Left renal pelvis (tissue), 4 donors: Measurements from ENCODE around the gene EIF3I. TPM values are rescaled to one million over a fixed set of nuclear protein-coding genes. Genes with fewer than 3 reads are reported as not detected.

Experiments
- DNase-seq, 4 donors: peaks; one replicate each; pipeline ENCODE4 v3.0.0-alpha.2; 2013; ENCODE audit warnings: low read depth in 4 of 4, low spot score in 3 of 4
- polyA plus RNA-seq, 4 donors: library from polyadenylated mRNA; unstranded; fragments of 120-200 nt; gene quantifications; one replicate each; pipeline ENCODE4 v1.2.1, GENCODE V29; 2013; ENCODE audit not compliant: insufficient read length in 4 of 4

EIF3I gene
- polyA plus RNA-seq, 4 donors: 155 to 187 (median 164) TPM

DNA sequence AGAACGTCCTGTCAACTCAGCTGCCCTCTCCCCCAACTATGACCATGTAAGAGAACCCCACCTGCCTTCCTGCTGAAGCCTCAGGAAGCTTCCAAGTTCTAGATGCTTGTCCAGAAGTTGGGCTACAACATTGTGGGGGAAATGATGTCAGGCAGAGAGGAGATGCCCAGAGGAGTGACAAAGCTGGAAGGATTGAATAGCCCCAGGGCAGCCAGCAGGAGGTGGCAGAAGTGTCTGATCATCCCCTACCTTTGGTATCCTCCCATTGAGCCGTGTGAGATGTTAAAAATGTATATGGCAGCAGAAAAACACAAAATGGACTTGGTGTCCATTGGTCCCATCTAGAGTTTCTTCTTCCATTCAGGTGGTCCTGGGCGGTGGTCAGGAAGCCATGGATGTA lies 6.6 kb downstream of the EIF3I start:
- no peak for DNase-seq

GRCh38 chr1:32231843-32232432 lies 9.7 kb downstream of the EIF3I start:
- DNase-seq: no peak

DNA sequence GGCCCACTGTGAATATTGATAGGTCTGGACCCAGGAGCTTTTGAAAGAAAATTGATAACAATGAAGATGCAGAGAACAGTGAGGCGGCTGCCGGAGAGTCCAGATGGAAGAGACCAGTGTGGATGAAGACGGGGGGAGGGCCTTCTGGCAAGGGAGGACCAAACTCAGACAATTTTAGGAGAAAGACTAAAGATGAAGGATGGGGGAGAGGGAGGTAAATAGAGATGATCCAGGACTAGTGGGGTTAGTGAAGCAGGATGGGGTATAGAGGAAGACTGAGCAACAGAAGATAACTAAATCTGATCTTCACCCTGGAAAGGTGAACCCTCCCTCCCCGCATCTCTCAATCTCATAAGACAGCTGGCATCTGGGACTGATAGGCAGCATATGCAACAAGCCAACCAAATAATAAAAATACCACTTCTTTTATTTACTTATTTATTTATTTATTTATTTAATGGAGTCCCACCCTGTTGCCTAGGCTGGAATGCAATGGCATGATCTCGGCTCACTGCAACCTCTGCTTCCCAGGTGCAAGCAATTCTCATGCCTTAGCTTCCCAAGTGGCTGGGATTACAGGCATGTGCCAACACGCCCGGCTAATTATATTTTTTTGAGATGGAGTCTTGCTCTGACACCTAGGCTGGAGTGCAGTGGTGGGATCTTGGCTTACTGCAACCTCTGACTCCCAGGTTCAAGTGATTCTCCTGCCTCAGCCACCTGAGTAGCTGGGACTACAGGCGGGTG lies 10.5 kb downstream of the EIF3I start:
- no peak for DNase-seq

DNA sequence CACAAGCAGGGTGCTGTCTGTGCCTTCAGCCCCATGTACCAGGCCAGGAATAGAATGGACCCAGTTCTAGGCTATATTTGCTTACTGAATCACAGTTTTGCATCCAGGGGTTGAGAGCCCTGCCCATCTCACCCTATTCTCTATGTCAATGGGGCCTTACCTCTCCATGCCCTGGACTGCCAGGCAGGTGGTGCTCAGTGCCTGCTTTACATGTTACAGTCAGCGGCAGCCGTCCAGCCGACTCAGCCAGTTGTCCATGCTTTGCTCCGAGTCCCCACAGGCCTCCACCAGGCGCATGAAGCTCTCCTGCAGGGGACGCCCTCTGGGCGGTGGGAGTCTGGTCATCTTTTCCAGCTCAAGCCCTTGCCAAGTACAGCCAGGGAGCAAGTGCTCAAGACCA lies 12.6 kb downstream of the EIF3I start:
- DNase-seq: no peak

DNA sequence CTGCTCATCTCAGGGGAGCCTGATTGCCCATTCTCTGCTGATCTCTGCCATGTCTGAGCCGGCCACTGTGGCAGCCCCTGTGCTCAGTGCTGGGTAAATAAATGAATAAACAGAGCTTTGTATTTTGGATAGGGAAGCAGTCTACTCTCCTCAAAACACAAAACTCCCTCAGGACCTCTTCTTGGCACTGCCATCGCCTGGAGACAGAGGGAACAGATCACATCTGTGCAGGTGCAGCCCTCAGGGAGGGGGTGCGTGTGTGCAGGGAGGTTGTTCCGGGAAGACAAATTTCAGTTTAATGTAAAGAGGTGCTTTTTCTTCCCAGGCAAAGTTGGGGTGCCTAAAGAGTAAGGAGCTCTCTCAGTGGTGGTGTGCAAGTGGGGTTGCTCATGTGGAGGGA lies 17.1 kb downstream of the EIF3I start:
- DNase-seq: no peak

DNA sequence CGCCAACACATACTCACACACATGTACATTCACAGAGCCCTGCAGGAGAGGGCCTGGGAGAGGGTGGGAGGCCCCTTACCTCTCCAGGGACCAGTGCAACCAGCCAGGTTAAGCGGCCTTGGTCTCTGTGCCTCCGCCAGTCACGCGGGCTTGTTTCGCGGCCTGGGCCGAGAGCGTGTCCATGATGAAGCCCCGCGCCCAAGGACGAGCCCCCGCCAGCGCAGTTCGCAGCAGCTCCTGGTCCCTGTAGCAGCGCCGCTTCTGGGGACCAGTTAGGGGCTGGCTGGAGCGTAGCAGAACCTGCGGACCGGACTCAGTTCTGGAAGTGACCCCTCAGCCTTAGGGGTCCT lies 17.6 kb downstream of the EIF3I start:
- DNase-seq: no peak

- no peak for DNase-seq
Measured at GRCh38 chr1:32240140-32240951, 18.1 kb downstream of the EIF3I start.

DNA sequence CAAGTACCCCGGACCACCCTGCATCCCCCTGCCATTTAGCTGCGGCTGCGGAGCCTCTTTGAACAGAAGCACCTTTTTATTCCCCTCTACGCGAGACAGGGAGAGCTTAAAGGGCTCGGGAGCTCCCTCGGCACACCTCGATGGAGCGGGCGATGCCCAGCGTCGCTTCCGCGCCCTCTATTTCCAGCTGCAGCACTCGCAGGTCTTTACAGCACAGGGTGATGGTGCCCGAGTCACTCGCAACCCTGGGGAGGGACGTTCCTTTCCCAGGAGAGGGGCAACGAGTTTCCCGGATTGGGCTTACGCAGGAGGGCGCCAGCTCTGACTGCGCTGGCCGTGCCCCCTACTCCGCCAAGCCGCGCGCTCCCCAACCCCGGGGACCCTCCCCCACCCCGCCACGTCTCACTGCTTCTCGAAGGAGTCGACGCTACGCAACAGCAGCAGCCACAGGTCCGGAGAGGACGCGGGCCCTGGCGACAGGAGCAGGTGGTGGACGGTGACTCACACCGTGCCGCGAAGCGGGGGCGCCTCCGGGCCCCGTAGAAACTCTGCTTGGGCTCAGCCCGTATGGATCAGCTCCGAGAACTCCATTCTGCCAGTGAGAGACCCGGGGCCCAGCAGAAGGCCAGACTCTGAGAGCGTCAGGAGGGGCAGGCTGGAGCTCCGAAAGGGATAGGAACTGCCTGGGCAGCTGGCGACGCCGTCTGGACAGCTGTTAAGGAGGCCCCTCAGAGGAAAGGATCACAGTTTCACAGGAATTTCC lies 19.0 kb downstream of the EIF3I start:
- no peak for DNase-seq

DNA sequence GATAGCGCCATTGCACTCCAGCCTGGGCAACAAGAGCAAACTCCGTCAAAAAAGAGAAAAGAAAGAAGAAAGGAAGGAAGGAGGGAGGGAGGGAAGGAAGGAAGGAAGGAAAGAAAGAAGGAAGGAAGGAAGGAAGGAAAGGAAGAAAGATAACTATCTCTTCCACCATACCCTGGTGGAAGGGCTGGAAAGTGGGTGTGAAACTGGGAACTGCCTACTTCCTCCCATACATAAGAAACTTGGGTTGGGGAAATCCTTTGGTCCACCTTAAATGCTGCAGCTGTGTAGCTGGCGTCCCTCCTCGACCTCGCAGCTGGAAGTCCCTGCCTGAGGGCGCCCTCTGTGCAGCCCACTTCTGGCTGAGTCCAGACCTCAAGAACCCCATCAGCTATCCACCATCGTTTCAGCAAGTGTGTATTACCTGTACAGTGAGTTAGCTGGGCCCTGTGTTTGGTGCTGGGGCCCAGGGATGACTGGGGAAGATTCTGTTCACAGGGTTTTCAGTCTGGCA lies 20.2 kb downstream of the EIF3I start:
- DNase-seq: no peak

DNA sequence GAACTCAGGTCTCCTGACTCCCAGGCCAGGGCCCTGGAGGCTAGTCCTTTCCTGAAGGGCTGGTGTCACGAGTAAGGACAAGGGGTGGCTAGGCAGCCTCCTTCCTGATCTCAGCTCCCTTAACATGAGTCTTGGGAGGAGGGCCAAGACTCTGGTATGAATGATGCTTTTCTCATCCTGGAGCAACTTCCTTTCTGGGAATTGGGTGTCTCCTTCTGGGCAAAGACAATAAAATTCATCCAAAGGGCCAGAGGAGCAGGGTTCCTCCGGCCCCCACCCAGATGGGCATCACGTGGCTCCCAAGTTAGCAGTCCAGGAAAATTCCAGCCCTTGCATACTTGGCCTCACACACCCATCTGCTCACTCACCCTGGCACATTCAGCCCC lies 24.7 kb downstream of the EIF3I start, which contains the start of gene FAM167B:
TSS of gene FAM167B (plus strand) at position 335 of the 386 bp plus-strand sequence. CDS start 200 bp downstream, outside the sequence.
- no peak for DNase-seq

GRCh38 chr1:32247452-32247851 lies 25.2 kb downstream of the EIF3I start:
- DNase-seq: no peak

DNA sequence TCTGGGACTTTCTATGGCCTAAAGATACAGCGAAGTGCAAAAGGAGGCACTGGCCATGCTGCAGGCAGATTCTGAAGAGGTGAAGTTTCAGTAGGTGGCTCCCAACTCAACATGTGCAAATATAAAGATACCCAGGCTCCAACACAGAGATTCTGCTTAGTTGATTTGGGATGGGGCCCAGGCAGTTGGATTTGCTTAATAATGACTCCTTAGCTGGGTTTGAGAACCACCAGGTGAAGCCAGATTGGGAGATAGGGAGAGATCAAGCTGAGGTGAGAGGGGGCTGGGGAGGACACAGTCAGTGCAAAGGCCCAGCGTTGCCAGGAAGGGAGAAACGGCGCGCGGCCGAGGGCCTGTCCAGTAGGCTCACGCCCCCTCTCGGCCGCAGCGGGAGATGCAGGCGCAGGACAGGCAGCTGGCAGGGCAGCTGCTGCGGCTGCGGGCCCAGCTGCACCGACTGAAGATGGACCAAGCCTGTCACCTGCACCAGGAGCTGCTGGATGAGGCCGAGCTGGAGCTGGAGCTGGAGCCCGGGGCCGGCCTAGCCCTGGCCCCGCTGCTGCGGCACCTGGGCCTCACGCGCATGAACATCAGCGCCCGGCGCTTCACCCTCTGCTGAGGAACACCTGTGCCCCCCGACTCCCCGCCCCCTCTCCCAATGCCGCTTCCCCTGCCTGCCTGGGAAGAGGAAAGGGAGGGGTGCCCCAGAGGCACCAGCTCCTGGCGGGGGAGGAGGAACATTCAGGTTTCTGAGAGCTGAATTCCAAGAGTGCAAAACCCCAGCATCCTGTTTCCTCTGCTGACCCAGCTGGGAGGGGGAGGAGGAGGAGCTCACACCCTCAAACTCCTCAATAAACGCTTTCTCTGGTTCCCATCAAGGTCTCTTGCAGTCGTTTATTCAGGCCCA lies 26.0 kb downstream of the EIF3I start:
- no peak for DNase-seq

DNA sequence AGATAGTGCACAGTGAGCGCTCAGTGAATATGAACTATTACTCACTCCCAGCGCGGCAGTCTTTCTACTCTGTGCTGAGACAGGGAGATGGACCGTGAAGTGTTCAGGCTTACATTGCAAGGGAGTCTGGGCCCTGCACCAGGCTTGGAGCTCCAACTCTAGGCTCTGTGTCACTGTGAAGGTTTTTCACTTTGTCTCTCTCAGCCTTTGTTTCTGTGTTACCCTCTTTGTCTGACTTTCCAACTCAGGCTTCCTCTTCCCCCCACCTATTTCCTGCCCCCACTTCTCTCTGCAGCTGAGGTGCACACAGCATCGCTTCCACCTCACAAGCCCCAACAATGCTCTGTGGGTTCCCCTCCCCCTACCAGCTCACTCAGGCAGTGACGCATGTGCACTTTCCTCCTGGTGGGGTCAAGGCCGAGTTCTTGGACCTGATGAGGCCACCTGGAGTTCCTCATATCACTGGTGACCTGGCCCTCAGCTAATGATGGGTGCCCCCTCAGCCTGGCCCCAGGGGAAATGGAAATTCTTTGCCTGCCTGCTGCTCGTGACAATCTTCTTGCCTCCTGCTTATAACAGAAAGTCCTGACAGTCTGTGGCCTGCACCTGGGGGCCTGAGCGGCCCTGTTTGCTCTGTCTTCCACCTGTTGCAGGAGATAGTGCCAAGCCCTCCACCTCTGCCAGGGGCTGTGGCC lies 27.8 kb downstream of the EIF3I start:
- no peak for DNase-seq

DNA sequence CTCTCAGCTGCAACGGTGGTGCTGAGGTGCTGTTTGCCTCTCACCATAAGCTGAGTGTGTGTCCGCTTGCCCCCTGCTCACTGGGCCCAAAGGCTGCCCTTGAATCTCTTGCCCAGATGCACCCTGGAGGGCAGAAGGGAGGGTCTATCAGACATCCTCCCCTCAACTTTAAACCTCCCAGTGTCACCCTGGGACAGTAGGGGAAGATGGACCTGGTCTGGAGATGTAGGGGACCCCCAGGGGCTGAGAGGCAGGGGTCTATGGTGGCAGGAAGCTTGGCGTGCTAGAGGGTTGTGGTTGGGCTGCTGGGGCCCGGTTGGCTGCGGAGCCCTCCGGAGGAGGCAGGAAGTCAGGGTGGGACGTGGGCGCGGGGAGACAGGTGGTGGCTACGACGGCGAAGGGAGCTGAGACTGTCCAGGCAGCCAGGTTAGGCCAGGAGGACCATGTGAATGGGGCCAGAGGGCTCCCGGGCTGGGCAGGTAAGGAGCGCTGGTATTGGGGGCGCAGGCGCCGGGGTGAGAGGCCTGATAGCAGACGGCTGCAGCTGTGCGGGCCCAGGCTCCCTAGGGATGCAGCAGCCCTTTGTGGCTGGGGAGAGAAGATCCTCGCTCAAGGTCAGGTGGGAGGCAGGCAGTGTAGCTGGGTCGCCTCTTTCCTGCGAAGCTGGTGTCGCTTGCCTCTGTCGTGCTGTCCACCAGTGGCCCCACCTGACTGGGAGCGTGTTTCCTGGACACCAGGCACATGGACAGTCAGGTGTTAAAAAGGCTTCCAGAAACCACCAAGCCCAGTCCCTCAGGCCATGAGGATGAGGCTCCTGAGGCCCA lies 28.9 kb downstream of the EIF3I start, which contains the start of gene LCK:
TSS of gene LCK (plus strand) at position 373 of the 824 bp plus-strand sequence. CDS start 23,065 bp downstream, outside the sequence.
- DNase-seq: no peak

DNA sequence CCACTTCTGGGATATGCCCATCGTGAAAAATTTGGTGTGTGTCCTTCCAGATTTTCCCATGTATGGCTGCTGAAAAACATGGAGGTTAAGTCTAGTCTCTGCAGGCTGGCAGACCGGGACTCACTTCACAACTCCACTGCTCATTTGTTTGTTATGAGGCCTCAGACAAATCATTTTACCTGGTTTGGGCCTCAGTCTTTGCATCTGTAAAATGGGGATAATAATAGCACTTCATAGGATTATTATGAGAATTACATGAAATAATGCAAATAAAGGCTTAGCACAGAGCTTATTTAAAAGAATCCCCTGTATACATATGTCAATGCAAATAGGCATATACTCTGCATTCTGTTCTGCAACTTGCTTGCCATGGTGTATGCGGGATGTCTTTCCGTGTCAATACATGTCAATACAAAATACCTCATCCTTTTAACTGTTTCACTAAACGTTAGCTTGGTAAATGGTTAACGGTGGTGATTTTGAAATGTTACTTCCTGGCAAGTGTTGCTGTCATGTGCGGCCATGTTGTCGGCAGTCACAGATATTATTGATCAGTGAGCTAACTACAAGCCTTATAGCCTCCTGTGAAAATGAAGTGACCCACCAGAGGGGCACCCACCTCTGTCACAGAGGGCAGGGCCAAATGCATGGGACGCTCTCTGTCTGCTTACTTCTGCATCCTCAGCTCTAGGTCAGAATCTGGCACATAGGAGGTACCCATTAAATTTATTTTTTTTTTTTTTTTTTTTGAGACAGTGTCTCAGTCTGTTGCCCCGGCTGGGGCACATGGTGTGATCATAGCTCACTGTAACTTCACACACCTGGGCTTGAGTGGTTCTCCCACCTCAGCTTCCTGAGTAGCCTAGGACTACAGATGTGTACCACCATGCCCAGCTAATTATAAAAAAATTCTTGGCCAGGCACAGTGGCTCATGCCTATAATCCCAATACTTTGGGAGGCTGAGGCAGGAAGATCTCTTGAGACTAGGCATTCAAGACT lies 33.2 kb downstream of the EIF3I start:
- no peak for DNase-seq

- DNase-seq: no peak
Measured at GRCh38 chr1:32256473-32257226, 34.4 kb downstream of the EIF3I start.
